HG02759 (cell line): ENCODE data around the gene SGIP1.
"Not testable (repeated sequence)": the region's sequence is repeated elsewhere in the genome, so short reads cannot be mapped to it uniquely, and the experiment has no call there.

Experiments used
- ATAC-seq: cut with Tn5 transposase; IDR thresholded peaks from one replicate; pipeline ENCODE4 v1.9.1; 2021; ENCODE audit warnings: mild to moderate bottlenecking, moderate library complexity; ENCODE audit not compliant: unreplicated experiment

Gene SGIP1

DNA sequence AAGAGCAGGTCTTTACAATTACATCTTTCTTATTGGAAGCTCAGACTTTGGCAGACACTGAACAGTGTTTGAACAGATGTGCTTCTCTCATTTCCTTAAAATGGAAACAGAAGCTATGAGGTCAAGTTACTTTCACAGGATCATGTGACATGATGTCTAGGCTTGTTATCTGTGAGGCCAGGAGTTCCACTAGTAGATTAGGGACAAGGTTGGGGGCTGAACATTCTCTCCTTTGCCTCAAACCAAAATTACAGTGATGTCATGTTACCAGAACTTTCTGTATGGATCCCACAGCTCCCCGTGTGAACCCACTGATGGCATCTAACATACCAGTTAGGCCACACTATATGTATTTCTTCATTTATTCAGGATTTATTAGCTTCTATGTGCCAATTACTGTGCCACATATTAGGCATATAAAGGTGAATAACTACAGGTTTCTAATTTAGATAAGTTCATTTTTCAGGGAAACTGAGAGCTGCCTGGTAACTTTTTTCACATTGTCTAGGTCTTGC lies 224.3 kb downstream of the SGIP1 start:
- ATAC-seq, result peak; percentile 100

DNA sequence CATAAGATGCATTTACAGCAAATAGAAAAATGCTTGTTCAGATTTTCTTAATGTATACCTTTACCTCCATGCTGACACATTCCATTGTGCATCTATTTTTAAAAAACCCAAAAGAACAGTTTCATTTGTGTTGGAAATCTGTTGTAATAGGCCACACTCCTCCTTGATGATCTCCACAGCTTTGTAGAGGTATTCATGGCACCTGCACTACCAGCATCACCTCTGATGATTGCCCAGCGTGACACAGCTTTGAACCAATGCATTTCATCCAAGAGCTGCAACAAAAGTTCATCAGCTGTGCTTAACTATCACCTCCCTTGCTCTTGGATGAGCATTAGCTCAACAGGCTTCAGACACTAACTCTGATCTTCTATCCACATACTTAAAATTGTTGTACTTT lies 226.6 kb downstream of the SGIP1 start:
- ATAC-seq, result no peak

DNA sequence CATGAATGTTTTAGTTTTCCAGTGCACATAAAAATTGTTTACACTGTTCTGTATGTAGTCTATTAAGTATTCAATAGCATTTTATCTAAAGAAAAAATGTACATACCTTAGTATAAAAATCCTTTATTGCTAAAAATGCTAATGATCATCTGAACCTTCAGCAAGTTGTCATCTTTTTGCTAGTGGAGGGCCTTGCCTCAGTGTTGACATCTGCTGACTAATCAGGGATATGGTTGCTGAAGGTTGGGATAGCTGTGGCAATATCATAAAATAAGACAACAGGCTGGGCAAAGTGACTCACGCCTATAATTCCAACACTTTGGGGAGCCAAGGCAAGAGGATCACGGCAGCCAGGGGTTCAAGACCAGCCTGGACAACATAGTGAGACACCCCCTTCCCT lies 227.3 kb downstream of the SGIP1 start:
- no peak for ATAC-seq

DNA sequence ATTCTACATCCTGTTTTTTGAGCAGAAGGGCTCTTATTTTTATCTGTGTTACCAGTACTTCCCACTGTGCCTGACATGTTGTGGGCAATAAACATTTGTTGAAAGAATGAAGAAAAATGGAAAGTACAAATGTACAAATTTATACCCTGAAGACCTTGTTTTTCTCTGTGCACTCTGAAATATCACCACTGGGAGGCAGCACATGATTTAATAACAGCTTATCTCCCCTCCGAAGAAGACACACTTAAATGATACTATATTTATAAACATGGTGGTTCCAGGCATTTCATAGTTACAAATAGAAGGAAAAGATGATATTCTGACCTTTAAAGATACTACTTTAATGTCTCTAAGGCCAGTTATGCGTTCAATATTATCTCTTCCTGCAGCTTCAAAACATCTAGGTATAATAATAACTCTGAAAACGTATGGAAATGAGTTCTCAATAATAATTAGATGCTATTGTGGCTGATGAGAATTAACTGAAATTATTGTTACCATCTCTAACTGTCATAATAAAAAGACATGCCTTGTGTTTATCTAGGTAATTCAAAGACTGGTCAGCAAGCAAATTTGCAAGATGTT lies 231.1 kb downstream of the SGIP1 start:
- peak; percentile 59 for ATAC-seq

DNA sequence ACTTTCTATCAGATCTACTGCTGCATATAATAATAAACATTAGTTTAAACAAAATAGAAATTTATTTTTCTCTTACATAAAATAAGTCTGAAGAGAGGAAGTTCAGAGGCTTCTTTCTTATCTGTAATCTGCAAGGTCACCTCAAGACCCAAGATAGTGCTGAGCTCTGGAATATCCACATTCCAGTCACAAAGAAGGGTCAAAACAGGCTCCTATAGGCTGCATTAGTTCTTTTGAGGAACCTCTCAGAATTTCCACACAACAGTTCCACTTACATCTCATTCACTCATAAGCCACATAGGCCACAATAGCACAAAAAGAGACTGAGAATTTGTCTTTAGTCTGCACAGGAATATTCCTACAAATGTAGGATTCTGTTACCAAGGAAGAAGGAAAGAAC lies 233.7 kb downstream of the SGIP1 start:
- ATAC-seq, result no peak

DNA sequence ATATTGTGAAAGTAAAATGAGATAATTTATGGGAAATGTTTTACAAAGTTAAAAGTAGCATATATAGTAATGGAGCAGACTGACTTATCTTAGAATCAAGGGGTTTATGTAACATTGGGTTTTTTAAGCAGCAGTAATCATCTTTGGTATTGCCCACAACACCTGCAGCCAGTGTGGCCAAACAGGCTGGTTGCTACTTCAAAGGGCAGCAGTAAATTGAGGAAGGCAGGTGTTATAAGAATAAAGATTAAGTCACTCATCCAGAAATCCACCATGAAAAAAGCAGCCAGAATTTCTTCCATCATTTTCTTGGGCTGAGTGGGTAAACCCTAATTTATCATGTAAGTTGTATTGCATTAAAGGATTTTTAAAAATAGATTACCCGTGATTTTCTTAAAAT lies 235.0 kb downstream of the SGIP1 start:
- ATAC-seq, result no peak

DNA sequence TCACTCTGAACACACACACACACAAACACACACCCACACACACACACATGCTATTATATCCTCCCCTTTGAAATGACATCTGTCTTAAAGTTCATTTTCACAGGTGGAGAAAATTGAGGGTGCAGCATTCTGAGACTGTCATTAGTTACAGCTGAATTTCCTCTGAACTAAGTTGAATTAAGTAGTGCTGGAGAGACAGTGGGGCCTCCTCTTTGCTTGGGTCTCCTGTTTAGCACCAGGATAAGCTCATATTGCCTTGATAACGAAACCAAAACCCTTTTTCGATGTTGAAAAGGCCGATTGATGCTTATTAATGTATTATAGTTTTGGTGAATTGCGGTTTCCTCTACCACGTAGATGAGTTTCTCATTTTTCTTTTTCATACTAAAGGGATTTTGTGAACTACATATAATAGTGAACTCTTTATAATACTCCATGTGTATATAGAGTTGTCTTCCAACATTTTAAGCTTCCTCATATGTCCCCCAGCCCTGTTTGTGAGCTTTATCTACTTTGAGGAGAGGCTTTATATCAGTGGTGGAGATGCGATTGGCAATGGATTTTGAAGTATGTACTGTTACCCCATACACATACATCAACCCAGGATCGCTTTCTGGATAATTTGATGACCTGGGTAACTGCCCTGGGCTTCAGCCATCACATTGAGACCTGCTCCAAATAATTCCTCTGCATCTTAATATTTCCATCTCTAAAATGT lies 235.7 kb downstream of the SGIP1 start:
- ATAC-seq, result no peak

DNA sequence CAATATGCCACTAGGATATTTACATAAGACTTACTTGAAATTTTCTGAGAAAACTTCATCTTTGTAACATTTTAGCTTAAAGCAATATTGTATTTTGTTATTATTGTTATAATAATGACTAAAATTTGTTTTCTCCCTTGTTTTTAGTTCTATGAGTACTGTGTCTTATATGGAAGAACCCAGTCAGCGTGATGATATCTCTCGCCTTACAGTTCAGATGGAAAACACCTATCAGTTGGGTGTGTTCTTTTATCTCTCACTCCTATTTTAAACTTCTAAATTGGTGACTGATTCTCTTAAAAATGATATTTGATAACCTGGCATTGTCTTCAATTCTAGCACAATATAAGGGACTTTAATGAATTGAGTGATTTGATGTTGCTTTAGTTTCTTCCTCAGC lies 236.3 kb downstream of the SGIP1 start:
- no peak for ATAC-seq

DNA sequence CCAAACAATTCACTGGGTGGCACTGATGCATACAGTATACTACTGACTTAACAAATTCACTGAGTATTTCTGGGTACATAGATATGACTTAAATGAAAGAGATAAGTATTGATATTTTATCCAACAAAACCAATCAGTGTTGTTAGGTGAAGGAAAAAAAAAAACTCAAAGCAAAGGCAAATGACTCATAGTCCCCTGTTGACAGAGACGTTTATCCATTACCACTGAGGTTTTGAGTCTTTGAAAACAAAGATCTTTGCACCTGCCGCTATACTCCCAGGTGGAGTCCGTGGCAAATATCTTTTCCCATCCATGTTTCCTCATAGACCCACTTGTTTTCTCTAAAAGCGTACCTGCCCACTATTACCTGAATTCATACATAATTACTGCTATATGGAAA lies 236.7 kb downstream of the SGIP1 start:
- no peak for ATAC-seq

DNA sequence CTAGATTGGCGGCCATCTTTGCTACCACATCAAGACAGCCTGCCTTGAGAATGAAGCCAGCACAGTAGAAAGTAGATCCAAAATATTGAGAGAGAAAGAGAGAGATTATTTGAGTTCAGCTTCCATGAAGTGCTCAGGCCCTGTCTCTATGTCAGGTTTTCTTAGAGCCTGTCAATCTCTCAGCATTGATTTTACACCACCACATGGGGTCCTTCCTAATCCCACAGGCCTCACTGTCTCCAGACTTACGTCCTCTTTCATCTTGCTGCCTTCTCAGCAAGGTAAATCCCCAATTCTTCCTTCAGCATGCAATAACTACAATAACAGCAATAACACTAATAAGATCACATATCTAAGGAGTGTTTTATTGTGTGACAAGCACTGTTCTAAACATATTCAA lies 239.3 kb downstream of the SGIP1 start:
- ATAC-seq, result no peak

DNA sequence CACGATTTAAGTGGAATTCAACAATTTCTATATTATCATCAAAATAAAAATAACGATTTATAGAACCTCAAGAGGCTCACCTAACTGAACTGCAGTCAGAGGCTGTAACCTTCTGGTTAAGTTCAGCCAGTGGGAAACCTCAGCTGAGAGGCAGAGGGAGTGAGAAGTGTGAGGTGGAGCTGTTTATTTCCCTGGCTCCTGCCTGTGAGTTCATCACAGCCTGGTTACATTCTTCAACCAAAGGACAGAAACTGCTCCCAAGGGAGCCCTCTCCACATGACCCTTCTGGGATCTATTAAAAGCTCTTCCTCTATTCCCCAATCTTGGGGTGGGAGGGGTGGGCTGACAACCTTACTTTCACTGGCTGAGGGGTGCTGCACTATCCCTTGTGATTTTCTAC lies 240.5 kb downstream of the SGIP1 start:
- ATAC-seq, result no peak

DNA sequence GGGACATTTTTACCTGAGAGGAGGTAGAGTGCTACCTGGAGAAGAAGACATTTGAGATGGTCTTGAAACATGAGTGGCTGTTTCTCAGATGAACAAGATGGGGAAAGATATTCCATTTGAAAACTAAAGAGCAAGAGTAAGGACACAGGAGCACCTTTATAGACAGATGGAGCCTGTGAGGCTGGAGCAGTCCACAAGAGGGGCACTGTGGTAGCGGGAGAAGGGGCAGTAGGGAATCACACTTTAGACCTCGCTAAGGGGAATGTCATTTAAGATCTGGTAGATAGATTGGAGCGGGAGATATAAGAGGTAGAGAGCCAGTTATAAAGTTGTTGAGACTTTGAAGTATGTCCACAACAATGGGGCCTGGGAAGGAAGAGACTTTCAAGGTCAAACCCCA lies 241.7 kb downstream of the SGIP1 start:
- ATAC-seq, result no peak

DNA sequence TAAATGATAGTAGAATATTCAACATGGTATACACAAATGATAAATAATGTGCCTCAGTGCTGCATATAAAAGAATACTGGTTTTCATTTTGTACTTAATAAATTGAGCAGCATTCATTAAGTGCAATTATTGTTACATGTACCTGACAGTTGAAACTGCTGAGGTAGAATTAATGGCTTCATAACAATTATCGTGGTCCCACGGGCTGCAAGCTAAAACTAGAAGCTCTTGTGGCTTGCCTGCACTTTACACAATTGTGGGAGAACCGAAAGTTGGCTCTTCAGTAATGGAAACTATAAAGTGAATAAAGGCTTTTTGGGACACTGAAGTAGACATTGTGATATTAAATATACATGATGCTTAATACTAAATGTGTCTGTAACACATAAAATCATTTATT lies 243.9 kb downstream of the SGIP1 start:
- no peak for ATAC-seq

DNA sequence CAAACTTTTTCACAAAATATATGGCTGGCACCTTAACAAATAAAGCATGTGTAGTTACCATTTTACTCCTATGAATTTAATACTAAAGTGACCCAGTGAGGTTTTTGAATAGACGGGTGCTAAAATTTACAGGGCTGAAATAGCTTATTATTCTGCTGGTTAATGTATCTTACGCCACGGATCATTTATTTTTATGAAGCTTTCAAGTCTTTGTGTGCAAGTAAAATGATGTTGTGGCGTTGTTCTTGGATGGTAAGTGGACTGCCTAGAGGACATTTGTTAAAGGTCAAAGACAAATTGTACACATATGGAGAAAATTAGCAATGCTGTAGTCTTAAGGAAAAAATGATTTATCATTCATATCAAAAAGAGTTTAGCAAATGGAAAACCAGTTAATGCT lies 244.3 kb downstream of the SGIP1 start:
- ATAC-seq, result no peak

DNA sequence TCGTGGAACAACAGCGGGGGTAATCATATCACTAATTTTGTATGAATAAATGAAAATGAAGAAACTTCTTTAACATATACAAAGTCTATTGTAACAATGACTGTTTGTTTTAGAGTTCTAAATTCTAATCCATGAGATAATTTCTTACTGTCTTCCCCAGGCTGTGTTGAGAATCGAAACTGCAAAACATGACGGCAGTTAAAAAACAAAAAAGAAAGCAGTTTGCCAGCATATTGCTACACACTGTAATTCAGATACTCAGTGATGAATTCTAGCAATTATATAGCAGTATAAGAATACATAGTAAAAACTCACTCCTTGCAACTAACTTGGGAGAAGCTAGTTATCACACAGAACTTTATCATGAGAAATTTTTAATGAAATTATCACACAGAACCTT lies 245.0 kb downstream of the SGIP1 start:
- no peak for ATAC-seq

DNA sequence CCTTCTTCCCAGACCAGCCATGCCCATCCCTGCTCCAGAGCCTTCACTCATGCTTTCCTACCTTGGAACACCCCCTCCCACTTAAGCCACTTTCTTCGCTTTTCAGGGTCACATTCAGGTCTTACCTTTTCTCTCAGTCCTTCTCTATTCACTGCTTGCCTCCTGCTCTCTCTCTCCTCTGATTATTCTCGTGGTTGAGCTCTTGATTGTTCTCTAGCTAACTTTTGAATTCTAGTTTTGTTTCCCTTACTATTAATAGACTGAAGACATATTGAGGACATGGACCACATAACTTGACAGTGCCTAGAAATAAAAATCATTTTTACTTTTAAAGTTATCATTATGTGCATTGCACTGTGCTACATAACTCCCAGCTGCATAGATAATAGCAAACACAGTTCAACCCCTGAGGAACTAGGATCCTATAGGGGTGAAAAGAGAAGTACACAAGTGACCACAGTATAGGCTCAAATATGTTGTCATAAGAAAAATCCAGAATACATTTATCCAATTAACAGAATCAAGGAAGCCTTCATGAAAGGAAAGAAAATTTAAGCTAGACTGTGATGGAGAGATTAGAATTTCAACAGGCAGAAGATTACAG lies 245.6 kb downstream of the SGIP1 start:
- ATAC-seq, result no peak

DNA sequence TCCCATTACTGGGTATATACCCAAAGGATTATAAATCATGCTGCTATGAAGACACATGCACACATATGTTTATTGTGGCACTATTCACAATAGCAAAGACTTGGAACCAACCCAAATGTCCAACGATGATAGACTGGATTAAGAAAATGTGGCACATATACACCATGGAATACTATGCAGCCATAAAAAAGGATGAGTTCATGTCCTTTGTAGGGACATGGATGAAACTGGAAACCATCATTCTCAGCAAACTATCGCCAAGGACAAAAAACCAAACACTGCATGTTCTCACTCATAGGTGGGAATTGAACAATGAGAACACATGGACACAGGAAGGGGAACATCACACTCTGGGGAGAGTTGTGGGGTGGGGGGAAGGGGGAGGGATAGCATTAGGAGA lies 251.8 kb downstream of the SGIP1 start:
- ATAC-seq, result not testable (repeated sequence)

DNA sequence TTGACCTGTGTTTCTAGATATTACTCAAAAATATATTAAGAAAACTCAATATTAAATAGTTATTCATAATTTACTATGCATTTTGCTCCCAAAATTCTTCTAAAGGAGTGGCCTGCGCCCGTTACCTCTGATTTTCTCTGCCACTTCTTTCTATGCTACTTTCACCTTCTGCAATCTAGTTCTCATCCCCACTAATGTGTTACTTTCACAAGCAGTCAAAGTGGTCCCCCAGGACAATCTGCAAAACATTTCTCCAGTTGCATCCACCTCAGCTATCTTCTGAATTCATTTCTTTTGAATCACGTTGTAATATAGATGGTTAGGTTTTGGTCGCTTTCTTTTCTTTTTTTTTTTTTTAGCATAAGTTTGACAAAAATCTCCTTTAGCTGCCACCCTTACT lies 253.7 kb downstream of the SGIP1 start:
- no peak for ATAC-seq

DNA sequence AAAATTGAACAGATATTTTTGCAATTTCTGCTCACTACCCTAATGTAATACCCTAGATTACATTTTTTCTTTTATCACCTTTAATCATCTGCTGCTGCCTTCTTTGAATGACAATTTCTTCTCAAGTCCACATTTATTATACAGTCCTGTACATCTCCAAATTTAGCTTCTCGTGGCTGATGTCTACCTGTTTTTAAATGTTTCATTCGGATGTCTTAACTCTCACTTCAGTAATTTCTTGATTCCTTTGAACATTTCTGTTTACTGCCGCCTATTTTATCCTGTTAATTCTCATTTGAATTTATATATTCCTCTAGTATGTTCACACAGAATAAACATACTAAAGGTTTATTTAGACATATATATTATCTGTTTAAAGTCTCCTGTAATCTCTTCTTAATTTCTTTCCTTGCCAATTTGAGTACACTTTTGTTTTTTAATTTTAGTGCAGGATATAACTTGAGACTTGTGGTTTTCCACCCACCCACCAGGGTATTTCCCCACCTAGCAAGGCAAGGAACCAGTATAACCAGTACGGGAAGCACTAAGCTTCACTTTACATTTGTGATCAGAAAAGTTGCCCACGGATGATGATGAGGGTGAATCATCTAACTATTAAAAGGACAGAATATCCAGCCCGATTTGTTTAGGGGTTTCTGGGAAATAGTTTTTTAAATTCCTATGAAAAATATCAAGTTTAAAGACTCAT lies 254.4 kb downstream of the SGIP1 start:
- peak; percentile 94 for ATAC-seq

DNA sequence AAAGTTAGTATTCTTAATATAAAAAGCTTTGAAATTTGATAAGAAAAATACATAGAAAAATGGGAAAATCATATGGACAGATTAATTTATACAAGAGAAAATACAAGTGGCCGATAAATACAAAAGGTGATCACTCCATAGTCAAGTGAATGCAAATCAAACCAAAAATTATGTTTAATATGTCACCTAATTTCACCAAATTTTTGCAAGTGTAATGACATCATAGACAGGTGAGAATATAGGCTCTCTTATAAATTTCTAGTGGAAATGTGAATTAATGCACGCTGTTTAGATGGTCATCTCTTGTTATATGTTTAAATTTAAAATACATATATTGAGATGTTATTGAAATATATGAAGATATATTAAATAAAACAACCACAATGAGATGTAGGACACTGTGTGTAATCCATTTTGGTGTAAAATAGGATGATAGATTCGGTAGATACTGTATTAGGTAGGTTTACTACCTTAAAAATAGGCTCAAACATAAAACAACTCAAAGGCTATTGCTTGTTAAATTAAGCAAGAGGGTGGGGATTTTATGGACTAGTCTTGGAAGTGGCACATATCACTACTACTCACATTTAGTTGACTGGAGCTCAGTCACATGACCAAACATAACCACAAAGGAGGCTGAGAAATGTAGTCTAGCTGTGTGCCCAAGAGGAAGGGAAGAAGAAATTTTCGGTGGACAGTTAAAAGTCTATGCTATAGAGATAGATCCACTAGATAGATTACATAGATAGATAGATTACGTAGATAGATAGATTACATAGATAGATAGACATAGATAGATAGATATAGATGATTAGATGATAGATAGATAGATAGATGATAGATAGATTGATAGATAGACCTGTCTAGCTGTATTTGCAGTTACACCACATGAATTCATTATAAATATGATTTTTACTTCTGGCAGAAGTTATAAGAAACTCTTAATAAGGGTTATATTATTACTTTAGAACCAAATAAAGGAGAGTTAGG lies 258.0 kb downstream of the SGIP1 start:
- no peak for ATAC-seq

DNA sequence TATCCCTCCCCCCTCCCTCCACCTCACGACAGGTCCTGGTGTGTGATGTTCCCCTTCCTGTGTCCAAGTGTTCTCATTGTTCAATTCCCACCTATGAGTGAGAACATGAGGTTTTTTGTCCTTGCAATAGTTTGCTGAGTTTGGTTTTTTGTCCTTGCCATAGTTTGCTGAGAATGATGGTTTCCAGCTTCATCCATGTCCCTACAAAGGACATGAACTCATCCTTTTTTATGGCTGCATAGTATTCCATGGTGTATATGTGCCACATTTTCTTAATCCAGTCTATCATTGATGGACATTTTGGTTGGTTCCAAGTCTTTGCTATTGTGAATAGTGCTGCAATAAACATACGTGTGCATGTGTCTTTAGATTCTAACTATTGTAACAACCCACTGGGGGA lies 261.9 kb downstream of the SGIP1 start:
- not testable (repeated sequence) for ATAC-seq
